ENCODE measurements around the gene HAAO.
A peak's percentile ranks its signal among the peaks of the same experiment; 100 is the strongest.
"Not testable (repeated sequence)": the region's sequence is repeated elsewhere in the genome, so short reads cannot be mapped to it uniquely, and the experiment has no call there.

HAAO gene

DNA sequence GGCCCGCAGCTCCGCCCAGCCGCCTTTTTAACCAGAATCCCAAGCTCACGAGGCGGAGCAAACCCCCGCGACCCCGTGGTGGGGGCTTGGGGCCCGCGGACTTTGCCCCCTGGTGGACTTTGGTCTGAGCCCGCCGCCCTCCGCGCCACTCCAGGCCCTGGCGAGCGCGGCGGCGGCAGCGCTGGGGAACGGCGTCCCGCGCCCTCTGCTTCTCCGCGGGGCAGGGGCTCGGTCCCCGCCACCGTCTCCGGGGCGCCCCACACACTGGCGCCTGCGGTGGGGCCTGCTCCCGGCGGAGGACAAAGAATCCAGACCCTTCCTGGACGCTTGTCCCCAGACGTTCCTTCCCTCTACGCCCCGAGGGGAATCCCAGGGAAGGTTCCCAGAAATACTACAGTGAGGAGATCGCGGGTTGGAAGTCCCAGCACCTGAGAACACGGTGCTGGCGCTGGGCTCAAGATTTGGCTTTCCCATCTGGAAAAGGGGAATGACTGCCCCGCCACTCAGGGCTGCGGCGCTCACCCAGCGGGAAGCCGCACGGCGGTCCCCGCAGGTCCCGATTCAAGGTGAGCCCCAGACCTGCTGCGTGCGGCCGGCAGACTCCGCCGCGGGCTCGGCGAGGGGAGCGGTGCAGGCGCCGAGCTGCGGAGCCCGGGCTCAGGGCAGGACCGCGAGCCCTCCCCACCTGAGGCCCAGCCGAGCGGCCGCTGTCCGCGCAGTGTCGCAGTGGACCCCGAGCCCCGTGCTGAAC, at the start of gene HAAO:
Gene HAAO, minus strand, starts transcription at position 1 of the 751 bp plus-strand sequence. CDS start 47 bp downstream, outside the sequence.
- no peak for DNase-seq

DNA sequence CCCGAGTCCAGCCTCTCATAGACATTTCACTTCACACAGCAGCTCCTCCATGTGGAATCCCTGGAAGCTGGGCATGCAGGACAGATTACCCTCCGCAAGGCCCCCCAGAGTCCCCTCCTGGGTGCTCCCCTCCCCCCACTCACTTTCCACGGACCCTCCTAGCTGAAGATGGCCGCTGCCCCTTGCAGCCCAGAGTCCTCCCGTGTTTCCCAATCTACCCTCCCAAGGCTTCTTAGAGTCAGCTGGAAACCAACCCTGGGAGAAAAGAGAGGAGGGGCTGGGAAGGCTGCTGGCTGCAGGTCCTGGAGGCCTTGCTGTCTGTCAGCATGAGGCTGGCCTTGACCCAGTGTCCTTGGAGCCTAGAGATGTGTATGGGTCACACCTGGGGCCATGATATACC, 49.0 kb upstream of the HAAO start:
- no peak for DNase-seq

GRCh38 chr2:42840760-42841159, 48.4 kb upstream of the HAAO start:
- no peak for DNase-seq

- DNase-seq: no peak
Measured at GRCh38 chr2:42839809-42840501, 47.6 kb upstream of the HAAO start.

- DNase-seq: no peak
Measured at GRCh38 chr2:42838133-42838532, 45.8 kb upstream of the HAAO start.

DNA sequence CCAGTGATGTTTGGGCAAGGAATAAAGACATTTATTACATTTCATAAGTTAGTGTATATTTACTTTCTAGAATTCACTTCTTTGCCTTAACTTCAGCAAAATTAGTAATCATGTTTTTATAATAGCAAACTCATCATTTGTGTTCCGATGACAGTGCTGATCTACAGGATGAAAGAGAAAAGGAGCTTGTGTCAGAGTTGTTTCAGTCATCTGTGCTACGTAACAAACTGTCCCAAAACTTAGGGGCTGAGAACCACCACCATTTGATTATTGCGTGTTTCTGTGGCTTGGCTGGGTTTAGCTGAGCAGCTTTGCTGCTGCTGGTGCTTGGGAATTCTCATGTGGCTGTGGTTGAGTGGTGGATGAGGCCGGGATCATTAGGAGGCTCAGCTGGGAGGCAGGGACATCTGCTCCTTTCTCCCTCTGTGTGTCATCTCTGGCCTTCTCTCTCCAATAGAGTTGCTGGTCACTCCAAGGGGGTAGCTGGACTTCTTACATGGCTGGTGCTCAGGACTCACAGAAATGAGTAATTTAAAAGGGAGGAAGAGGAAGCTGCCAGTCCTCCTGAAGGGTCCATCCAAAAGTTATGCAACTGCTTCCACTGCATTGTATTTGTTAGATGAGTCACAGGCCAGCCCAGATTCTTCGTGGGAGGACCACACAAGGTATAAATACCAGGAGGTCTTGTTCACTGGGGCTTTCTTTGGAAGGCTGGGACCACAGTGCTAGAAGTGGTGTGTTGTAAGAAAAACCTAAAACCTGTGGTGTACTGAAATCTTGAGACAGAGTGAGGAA, 43.4 kb upstream of the HAAO start:
- peak; percentile 97 for DNase-seq

- DNase-seq: no peak
Measured at GRCh38 chr2:42834161-42834560, 41.8 kb upstream of the HAAO start.

- no peak for DNase-seq
Measured at GRCh38 chr2:42832289-42832634, 39.9 kb upstream of the HAAO start.

DNA sequence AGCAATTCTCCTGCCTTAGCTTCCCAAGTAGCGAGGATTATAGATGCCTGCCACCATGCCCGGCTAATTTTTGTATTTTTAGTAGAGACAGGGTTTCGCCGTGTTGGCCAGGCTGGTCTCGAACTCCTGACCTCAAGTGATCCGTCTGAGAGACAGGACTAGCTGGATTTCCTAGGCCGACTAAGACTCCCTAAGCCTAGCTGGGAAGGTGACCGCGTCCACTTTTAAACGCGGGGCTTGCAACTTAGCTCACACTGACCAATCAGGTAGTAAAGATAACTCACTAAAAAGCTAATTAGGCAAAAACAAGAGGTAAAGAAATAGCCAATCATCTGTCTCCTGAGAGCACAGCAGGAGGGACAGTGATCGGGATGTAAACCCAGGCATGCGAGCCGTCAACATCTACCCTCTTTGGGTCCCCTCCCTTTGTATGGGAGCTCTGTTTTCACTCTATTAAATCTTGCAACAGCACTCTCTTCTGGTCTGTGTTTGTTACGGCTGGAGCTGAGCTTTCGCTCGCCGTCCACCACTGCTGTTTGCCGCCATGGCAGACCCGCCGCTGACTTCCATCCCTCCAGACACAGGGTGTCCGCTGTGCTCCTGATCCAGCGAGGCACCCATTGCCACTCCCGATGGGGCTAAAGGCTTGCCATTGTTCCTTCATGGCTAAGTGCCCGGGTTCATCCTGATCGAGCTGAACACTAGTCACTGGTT, 39.3 kb upstream of the HAAO start:
- DNase-seq: not testable (repeated sequence)

GRCh38 chr2:42830922-42831574, 38.7 kb upstream of the HAAO start:
- DNase-seq: no peak

GRCh38 chr2:42829671-42830440, 37.5 kb upstream of the HAAO start:
- no peak for DNase-seq

DNA sequence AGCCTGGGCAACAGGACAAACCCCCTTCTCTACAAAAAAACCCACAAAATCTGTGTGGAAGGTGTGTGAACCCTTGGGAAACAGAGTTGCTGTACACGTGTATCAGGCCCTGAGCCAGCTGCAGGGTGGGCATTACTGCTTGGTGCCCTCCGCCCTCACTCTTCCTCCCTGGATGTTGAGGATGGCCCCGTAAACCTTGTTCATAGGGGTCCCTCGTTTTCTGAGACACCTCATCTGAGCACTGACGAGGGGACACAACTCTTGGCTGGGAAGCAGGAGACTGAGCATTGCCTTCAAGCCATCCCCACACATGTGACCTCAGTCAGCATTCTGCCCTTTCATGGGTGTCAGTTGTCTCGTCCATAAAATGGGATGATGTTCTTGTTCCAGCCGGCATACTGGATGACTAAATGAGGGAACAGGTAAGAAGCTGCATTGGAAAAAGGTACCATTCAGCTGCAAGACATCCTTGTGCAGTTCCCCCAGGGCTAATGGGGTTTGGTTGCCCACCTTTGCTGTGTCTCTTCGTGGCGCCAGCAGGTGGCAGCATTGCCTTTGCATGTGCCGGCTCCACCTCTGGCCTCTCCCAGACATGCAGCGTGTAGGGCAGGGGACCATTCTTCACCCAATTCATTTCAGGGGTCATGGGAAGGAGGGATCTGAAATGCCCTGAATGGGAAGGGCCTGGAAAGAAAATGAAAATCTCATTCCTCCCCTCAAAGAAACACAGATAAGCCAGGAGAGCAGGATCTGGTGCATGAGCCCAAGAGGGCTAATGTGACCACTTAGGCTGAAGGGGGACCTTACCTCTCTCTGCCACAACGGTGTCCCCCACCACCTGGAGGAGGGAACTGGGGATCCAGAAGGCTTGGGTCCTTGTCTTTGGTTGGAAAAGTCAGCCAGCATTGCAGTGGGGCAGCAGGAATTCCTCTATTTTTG, 36.4 kb upstream of the HAAO start:
- peak; percentile 47 for DNase-seq

- peak; percentile 69 for DNase-seq
Measured at GRCh38 chr2:42827647-42828486, 35.5 kb upstream of the HAAO start.

DNA sequence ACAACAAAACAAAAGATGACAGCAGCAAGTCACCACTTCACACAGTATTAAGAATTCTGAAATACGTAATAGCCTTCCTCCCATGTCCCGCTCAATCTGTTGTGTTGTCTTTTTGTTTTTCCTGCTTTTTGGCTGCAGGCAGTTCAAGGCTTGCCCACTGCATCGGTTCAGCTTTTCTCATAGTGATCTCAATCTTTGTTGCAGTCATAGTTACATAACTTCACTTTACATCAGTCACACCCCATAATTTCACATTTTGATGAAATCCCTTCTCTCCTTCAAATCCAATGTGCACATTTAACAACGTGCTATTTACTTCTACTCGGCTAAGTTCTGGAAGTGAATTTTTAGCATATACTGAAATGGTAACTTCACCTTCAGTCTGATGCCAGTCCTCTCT, 33.8 kb upstream of the HAAO start:
- no peak for DNase-seq

DNA sequence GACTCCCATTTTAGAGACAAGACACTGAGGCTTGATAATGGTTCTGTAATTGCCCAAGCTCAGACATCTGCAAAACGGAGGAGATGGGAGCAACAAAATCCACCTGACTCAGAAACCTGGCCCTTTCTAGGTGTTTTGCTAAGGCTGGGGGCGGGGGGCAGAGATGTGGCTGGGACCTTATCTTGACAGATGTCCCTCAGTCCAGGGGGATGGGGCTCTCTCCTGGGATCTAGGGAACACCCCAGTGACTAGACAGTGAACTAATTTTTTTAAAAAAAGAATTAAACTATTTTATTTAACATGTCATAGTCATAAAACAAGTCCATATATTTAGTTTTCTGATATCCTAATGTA, 32.0 kb upstream of the HAAO start:
- no peak for DNase-seq

DNA sequence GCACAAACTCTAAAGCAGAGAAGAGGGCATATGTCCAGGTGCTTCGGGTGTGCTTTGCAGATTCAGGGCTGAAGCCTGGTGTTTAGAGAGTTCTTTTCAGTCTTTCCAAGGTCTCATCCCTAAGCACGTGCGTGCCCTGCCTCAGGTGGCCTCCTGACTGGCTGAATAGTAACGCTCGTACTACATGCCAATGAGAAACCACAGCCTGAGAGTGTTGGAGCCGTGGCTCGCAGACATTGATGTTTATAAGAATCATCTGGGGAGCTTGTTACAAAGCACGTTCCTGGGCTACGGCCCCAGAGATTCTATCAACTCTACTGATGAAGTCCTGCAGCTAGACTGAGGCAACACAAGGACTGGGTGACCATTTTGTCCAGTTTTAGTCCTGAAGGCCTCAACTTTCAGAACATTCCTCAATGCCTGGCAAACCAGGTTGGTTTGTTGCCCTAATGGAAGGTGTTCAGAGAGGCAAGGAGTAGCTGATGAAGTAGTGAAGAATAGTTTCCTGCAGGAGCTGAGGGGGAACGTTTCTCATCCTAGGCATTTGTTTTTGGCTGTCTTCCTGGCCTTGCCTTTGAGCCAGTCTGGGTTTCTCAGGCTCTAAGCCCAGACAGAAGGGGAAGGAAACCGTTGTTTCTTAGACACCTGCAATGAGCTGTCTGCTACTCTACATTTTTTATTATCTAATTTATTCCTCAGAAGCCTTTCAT, 31.5 kb upstream of the HAAO start:
- DNase-seq: no peak

- peak; percentile 91 for DNase-seq
Measured at GRCh38 chr2:42819160-42819559, 26.8 kb upstream of the HAAO start.

- DNase-seq: no peak
Measured at GRCh38 chr2:42815726-42816125, 23.3 kb upstream of the HAAO start.

- DNase-seq: peak; percentile 91
Measured at GRCh38 chr2:42813763-42814162, 21.4 kb upstream of the HAAO start.
